Motor neuron (in vitro differentiated cells): ENCODE measurements around the gene UTY. TPM values are rescaled to one million over a fixed set of nuclear protein-coding genes. Genes with fewer than 3 reads are reported as not detected.
"Not testable (repeated sequence)": the region's sequence is repeated elsewhere in the genome, so short reads cannot be mapped to it uniquely, and the experiment has no call there.

Source experiments
- ATAC-seq, 8 experiments: fragments of 200-7000 bp; cut with Tn5 transposase; replicated peaks in 6 of 8; 2 replicates each; pipeline ENCODE4 v1.8.0; 2021; ENCODE audit warnings: mild to moderate bottlenecking in 8 of 8, moderate library complexity in 8 of 8
- H3K27ac ChIP-seq, 2 donors: fragments of 250-450 bp; sonication (Bioruptor Pico); 2 replicates each; pipeline ENCODE4 v1.9.0; 2021; ENCODE audit warnings: antibody characterized with exemption in 2 of 2, mild to moderate bottlenecking in 2 of 2, moderate library complexity in 1 of 2
- H3K4me1 ChIP-seq, 2 donors: fragments of 250-450 bp; sonication (Bioruptor Pico); replicated peaks in 1 of 2; 2 replicates each; pipeline ENCODE4 v1.6.1; 2021; ENCODE audit warnings: antibody characterized with exemption in 2 of 2, mild to moderate bottlenecking in 2 of 2, moderate library complexity in 1 of 2
- H3K4me3 ChIP-seq, 5 donors: fragments of 250-450 bp; sonication (Bioruptor Pico); 2 replicates each; pipeline ENCODE4 v1.9.0; 2021; ENCODE audit warnings: antibody characterized with exemption in 5 of 5, mild to moderate bottlenecking in 5 of 5, moderate library complexity in 4 of 5
- WGBS, 10 experiments: fragments of 450-650 bp; shearing (Covaris generic); methylation state at CpG; one replicate each; pipeline ENCODE4 v1.0.0; 2022; 5-methylcytosine and 5-hydroxymethylcytosine counted together
- in situ Hi-C, 9 experiments: fragments of 400-800 bp; cut with MboI; loops; one replicate each; pipeline ENCODE4 v1.15.0; 2021; ENCODE audit warnings: low sequenced_read_pairs in 9 of 9, low pct_unique_long_range_greater_than_20kb in 2 of 9; ENCODE audit not compliant: unreplicated experiment in 9 of 9
- total RNA-seq, 8 experiments: library from RNA; unstranded; fragments of 300-600 nt; gene quantifications; 2 replicates each; pipeline versions ENCODE4 v1.2.3 to v1.2.4, GENCODE V29; 2022

Gene UTY
- total RNA-seq, 8 experiments from 2014 or later: 12.6 to 37.3 (median 26.1) TPM; not detected in 2

GRCh38 chrY:13333791-13334190, 146.0 kb downstream of the UTY start:
- H3K27ac ChIP-seq: no peak overlapping the region
- H3K4me1 ChIP-seq: no peaks in the 10 kb centered on the region
- WGBS, 10 experiments: 100% methylated on average over 4 of the region's 5 CpGs; no CpG with 5 or more reads in 9 of the 10 experiments
- ATAC-seq: no peak
- in situ Hi-C loops: no loop called here
- no peak overlapping the region for H3K4me3 ChIP-seq

DNA sequence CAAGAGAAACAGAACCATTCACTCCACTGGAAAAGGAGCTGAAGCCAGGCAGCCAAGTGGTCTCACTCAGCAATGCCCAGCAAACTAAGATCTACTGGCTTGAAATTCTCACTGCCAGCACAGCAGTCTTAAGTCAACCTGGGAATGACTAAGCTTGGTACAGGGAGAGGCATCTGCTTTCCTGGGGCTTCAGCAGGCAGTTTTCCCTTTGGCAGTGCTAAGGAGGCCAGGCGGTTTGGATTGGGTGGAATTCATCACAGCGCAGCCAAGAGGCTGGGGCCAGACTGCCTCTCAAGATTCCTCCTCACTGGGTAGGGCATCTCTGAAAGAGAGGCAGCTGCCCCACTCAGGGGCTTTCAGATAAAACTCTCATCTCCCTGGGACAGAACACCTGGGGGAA, 149.2 kb downstream of the UTY start:
- ATAC-seq: no peak
- no peak overlapping the region for H3K27ac ChIP-seq
- H3K4me1 ChIP-seq: no peaks in the 10 kb centered on the region
- no peak overlapping the region for H3K4me3 ChIP-seq
- WGBS, 10 experiments: no CpG with 5 or more reads among the region's 2 CpGs
- in situ Hi-C loops: no loop called here

- Histone ChIP-seq H3K4me3 (no peak overlapping the region), H3K27ac (no peak overlapping the region), H3K4me1 (no peaks in the 10 kb centered on the region)
- in situ Hi-C loops: no loop called here
- WGBS, 10 experiments: 0 to 100% (median 17%) methylated on average over 1 of the region's 1 CpG; no CpG with 5 or more reads in 7 of the 10 experiments
- ATAC-seq: peak in 3 of 8 experiments; percentile 24 to 53 (median 47)
Observed at GRCh38 chrY:13312966-13313365, 166.9 kb downstream of the UTY start.

DNA sequence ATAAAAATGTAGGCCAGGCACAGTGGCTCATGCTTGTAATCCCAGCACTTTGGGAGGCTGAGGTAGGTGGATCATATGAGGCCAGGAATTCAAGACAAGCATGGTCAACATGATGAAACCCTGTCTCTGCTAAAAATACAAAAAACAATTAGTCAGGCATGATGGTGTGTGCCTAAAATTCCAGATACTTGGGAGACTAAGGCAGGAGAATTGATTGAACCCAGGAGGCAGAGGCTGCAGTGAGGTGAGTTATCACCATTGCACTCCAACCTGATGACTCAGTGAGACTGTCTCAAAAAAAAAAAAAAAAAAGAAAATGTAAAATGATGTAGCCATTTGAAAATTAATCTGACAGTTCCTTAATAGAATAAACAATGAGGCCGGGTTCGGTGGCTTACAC, 171.9 kb downstream of the UTY start:
- no peak overlapping the region for H3K4me3 ChIP-seq
- 100% methylated on average over 1 of the region's 2 CpGs; no CpG with 5 or more reads in 9 of the 10 experiments for WGBS, 10 experiments
- H3K4me1 ChIP-seq: no peaks in the 10 kb centered on the region
- no peak for ATAC-seq
- H3K27ac ChIP-seq: no peak overlapping the region
- in situ Hi-C loops: no loop called here

- in situ Hi-C loops: no loop called here
Observed at GRCh38 chrY:13300795-13301194, 179.0 kb downstream of the UTY start.

GRCh38 chrY:13299411-13299810, 180.4 kb downstream of the UTY start:
- WGBS, 10 experiments: 53 to 100% (median 92%) methylated on average over 1 to 3 of the region's 3 CpGs; no CpG with 5 or more reads in 4 of the 10 experiments
- ATAC-seq: no peak
- H3K27ac ChIP-seq: no peak overlapping the region
- no peak overlapping the region for H3K4me3 ChIP-seq
- no peaks in the 10 kb centered on the region for H3K4me1 ChIP-seq
- in situ Hi-C loops: no loop called here

More at GRCh38 chrY:13300795-13301194, 179.0 kb downstream of the UTY start:
- H3K27ac ChIP-seq: no peak overlapping the region
- peak in 1 of 8 experiments; percentile 32 for ATAC-seq
- no peak overlapping the region for H3K4me3 ChIP-seq
- WGBS, 10 experiments: 17 to 100% (median 88%) methylated on average over 1 to 3 of the region's 4 CpGs; no CpG with 5 or more reads in 5 of the 10 experiments
- H3K4me1 ChIP-seq: no peaks in the 10 kb centered on the region

DNA sequence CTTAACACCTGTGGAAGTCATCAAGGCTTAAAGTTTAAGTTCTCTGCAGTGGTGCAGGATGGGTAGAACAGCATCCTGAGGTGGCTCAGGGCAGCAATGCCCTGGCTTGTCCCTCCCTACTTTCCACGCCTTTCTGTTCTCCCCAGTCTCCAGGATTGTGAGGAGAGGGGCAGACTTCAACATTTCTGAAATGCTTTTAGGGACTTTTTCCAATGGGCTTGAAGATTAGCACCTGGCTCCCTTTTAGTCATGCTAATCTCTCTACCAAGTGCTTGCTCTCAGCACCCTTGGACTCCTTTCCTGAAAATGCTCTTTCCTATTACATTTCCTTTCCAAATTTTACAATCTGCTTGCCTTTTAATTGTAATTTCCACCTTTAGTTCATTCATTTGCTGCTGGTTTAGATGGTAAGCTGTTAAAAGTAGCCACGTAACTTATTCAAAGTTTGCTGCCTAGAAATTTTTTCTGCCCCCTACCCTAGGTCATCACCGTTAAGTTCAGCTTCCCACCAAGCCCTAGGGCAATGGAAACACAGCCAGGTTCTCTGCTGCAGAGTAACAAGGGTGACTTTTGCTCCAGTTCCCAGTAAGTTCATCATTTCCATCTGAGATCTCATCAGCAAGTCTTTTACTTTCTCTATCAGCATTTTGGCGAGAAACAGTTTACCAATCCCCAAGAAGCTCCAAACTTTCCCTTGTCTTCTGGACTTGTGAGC, 183.5 kb downstream of the UTY start:
- 80 to 100% (median 100%) methylated on average over 1 of the region's 4 CpGs; no CpG with 5 or more reads in 7 of the 10 experiments for WGBS, 10 experiments
- in situ Hi-C loops: no loop called here
- no peak for ATAC-seq
- Histone ChIP-seq H3K27ac (no peak overlapping the region), H3K4me1 (no peaks in the 10 kb centered on the region), H3K4me3 (no peak overlapping the region)

DNA sequence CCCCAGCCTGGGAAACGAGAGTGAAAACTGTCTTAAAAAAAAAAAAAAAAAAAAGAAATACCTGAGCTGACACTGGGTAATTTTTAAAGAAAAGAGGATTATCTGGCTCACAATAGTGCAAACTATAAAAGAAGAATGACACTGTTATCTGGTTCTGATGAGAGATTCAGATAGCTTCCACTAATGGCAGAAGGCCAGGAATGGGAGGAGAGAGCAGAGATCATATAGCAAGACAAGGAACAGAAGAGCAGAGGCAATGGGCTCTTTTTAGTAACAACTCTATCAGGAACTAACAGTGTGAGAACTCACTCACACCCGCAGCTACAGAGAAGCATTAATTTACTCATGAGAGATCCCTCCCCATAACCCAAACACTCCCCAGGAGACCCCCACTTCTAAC, 184.8 kb downstream of the UTY start:
- 92 to 100% (median 100%) methylated on average over 1 to 2 of the region's 2 CpGs; no CpG with 5 or more reads in 7 of the 10 experiments for WGBS, 10 experiments

DNA sequence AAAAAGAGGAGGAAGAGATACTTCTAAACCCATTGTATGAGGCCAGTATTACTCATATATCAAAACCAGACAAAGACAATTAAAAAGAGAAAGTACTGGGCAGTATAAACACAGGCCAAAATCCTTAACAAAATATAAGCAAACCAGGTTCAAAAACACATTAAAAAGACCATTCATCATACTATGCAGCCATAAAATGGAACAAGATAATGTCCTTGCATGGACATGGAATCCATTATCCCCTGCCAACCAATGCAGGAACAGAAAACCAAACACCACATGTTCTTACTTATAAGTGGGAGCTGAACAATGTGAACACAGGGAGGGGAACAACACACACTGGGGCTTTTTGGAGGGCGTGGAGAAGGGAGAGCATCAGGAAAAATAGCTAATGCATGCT, 188.6 kb downstream of the UTY start:
- in situ Hi-C loops: no loop called here
- no peak for ATAC-seq
- no peak overlapping the region for H3K4me3 ChIP-seq
- no peak overlapping the region for H3K27ac ChIP-seq
- H3K4me1 ChIP-seq: no peaks in the 10 kb centered on the region
- WGBS, 10 experiments: 0 to 60% methylated on average over 1 of the region's 1 CpG; no CpG with 5 or more reads in 8 of the 10 experiments

More for the DNA sequence above, 184.8 kb downstream of the UTY start:
- in situ Hi-C loops: no loop called here
- Histone ChIP-seq H3K4me1 (no peaks in the 10 kb centered on the region), H3K4me3 (no peak overlapping the region), H3K27ac (no peak overlapping the region)
- ATAC-seq: no peak

- H3K4me1 ChIP-seq, H3K4me3 ChIP-seq, H3K27ac ChIP-seq, in situ Hi-C loops: not testable (repeated sequence)
- peak in 3 of 8 experiments; percentile 33 to 91 (median 47) for ATAC-seq
- WGBS, 10 experiments: 67 to 80% (median 69%) methylated on average over 1 to 3 of the region's 15 CpGs; no CpG with 5 or more reads in 7 of the 10 experiments
Observed at GRCh38 chrY:13282151-13283054, 197.4 kb downstream of the UTY start.

DNA sequence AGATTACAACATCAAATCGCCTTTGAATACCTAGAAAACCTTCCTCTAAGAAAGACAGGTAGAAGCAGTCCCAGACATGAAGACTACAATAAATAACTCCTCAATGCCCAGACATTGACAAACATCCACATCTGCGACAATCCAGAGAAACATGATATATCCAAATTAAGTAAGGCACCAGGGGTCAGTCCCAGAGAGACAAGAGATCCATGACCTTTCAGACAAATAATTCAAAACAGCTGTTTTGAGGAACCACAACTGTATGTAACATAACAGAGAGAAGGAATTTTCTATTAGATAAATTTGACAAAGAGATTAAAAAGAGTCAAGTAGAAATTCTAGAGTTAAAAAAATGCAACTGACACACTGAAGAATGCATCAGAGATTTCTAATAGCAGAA, 200.3 kb downstream of the UTY start:
- Histone ChIP-seq H3K4me1 (no peaks in the 10 kb centered on the region), H3K4me3 (no peak overlapping the region), H3K27ac (no peak overlapping the region)
- ATAC-seq: no peak
- WGBS, 10 experiments: 100% methylated on average over 1 to 2 of the region's 2 CpGs; no CpG with 5 or more reads in 8 of the 10 experiments
- in situ Hi-C loops: no loop called here

GRCh38 chrY:13271706-13272105, 208.1 kb downstream of the UTY start:
- Histone ChIP-seq H3K27ac (peak overlapping the region in 1 of 2 donors; percentile 70), H3K4me3 (no peak overlapping the region), H3K4me1 (peaks cover 0 to 4% of the 10 kb centered on the region in 2 donors)
- ATAC-seq: peak in 4 of 8 experiments; percentile 47 to 66 (median 64)
- in situ Hi-C loops: no loop called here

- H3K4me1 ChIP-seq, ATAC-seq, H3K4me3 ChIP-seq, H3K27ac ChIP-seq, in situ Hi-C loops: not testable (repeated sequence)
- 50 to 92% methylated on average over 2 of the region's 4 CpGs; no CpG with 5 or more reads in 8 of the 10 experiments for WGBS, 10 experiments
Observed at GRCh38 chrY:13253941-13254440, 225.8 kb downstream of the UTY start.
